Left ventricle myocardium inferior (tissue), 1 donor: ENCODE results near the gene CAMK4. TPM values are rescaled to one million over a fixed set of nuclear protein-coding genes. Genes with fewer than 3 reads are reported as not detected.
A peak's percentile ranks its signal among the peaks of the same experiment; 100 is the strongest.

Experiments
- DNase-seq: peaks from one replicate; pipeline ENCODE4 v3.0.0-alpha.2; 2020
- H3K27ac ChIP-seq: fragments of 200-600 bp; replicated peaks from 2 replicates; pipeline ENCODE4 v1.8.0; 2021
- H3K27me3 ChIP-seq: fragments of 200-600 bp; 2 replicates; pipeline ENCODE4 v1.8.0; 2021; ENCODE audit warnings: low read depth
- H3K36me3 ChIP-seq: fragments of 200-600 bp; 2 replicates; pipeline ENCODE4 v1.8.0; 2021
- H3K4me1 ChIP-seq: fragments of 200-600 bp; 2 replicates; pipeline ENCODE4 v1.8.0; 2021
- H3K4me3 ChIP-seq: fragments of 200-600 bp; 2 replicates; pipeline ENCODE4 v1.8.0; 2021; ENCODE audit warnings: mild to moderate bottlenecking, moderate library complexity
- H3K9me3 ChIP-seq: fragments of 200-600 bp; replicated peaks from 2 replicates; pipeline ENCODE4 v1.8.0; 2021
- CTCF ChIP-seq: fragments of 200-600 bp; IDR thresholded peaks from 2 replicates; pipeline ENCODE4 v1.8.0; 2021; ENCODE audit warnings: antibody characterized with exemption, mild to moderate bottlenecking, borderline replicate concordance
- intact Hi-C: fragments of 100-400 bp; cut with micrococcal nuclease; formaldehyde crosslinking; loops from one replicate; pipeline ENCODE4 v1.11.0; 2022
- total RNA-seq: library from RNA; stranded (reverse); fragmentation: NEBNext Ultra II Directional; extraction: Animal tissue kit (Norgen Biotek cat#: 25700); gene quantifications from one replicate; pipeline ENCODE4 v1.2.1, GENCODE V29; 2021
- donor health status: DM: no; HTN: yes; CAD: no; lungs with severe emphysema.

CAMK4 gene
- total RNA-seq, 1 donor from 2014 or later: 0.36 TPM

- intact Hi-C loops: no loop called here
- no peaks in the 10 kb centered on the region for H3K27me3 ChIP-seq
- H3K27ac ChIP-seq: no peak overlapping the region
- H3K4me3 ChIP-seq: no peak overlapping the region
- H3K36me3 ChIP-seq: no peaks in the 10 kb centered on the region
- DNase-seq: no peak
- no peak for TF ChIP-seq CTCF
- H3K4me1 ChIP-seq: no peaks in the 10 kb centered on the region
- H3K9me3 ChIP-seq: no peaks in the 10 kb centered on the region
These were observed 230.0 kb downstream of the CAMK4 start for GRCh38 chr5:111454198-111454622.

GRCh38 chr5:111454776-111455175 lies 230.6 kb downstream of the CAMK4 start:
- DNase-seq: no peak
- Histone ChIP-seq H3K27me3 (no peaks in the 10 kb centered on the region), H3K27ac (no peak overlapping the region), H3K9me3 (no peaks in the 10 kb centered on the region), H3K4me1 (no peaks in the 10 kb centered on the region), H3K36me3 (no peaks in the 10 kb centered on the region), H3K4me3 (no peak overlapping the region)
- TF ChIP-seq CTCF: no peak
- intact Hi-C loops: no loop called here

GRCh38 chr5:111461255-111461671 lies 237.1 kb downstream of the CAMK4 start:
- no peak overlapping the region for H3K27ac ChIP-seq
- no peaks in the 10 kb centered on the region for H3K4me1 ChIP-seq
- intact Hi-C loops: no loop called here
- no peaks in the 10 kb centered on the region for H3K9me3 ChIP-seq
- no peak overlapping the region for H3K4me3 ChIP-seq
- no peak for DNase-seq
- no peaks in the 10 kb centered on the region for H3K27me3 ChIP-seq
- TF ChIP-seq CTCF: peak; percentile 21
- H3K36me3 ChIP-seq: no peaks in the 10 kb centered on the region

GRCh38 chr5:111461934-111462333 lies 237.8 kb downstream of the CAMK4 start:
- intact Hi-C loops: no loop called here
- TF ChIP-seq CTCF: no peak
- Histone ChIP-seq H3K27ac (no peak overlapping the region), H3K9me3 (no peaks in the 10 kb centered on the region), H3K4me3 (no peak overlapping the region), H3K27me3 (no peaks in the 10 kb centered on the region), H3K4me1 (no peaks in the 10 kb centered on the region), H3K36me3 (no peaks in the 10 kb centered on the region)
- no peak for DNase-seq

GRCh38 chr5:111463311-111463710 lies 239.1 kb downstream of the CAMK4 start:
- Histone ChIP-seq H3K36me3 (no peaks in the 10 kb centered on the region), H3K4me3 (no peak overlapping the region), H3K27me3 (no peaks in the 10 kb centered on the region), H3K4me1 (no peaks in the 10 kb centered on the region), H3K9me3 (no peaks in the 10 kb centered on the region), H3K27ac (no peak overlapping the region)
- no peak for DNase-seq
- intact Hi-C loops: no loop called here
- no peak for TF ChIP-seq CTCF
